K562 (cell line): ENCODE data around the gene CNPY3. TPM values are rescaled to one million over a fixed set of nuclear protein-coding genes. Genes with fewer than 3 reads are reported as not detected.
A peak's percentile ranks its signal among the peaks of the same experiment; 100 is the strongest.

Experiments used
- ATAC-seq: fragments of 200-7000 bp; cut with Tn5 transposase; 3 replicates; pipeline ENCODE4 v1.9.1; 2020; ENCODE audit warnings: moderate library complexity
- BruUV-seq: library from RNA; stranded (reverse); fragments of 400-500 nt; replicated peaks from 2 replicates; lab custom pipeline; 2021; lab: Mats Ljungman, UMichigan
- CTCF ChIA-PET: fragments of 300-600 bp; formaldehyde crosslinking; extraction: SDS; loops from one replicate; lab custom pipeline; 2021; ENCODE audit warnings: low intra/inter-chr PET ratio; lab: Yijun Ruan, JAX
- POLR2A ChIA-PET: fragments of 300-600, 350-650 bp; sonication (Branson Sonifier 250); formaldehyde crosslinking; extraction: SDS; loops from one replicate; lab custom pipeline; 2021; ENCODE audit warnings: antibody characterized with exemption, inconsistent platforms; lab: Yijun Ruan, JAX
- DNase-seq, 4 experiments: peaks; one replicate each; pipeline versions ENCODE4 v3.0.0 to v3.0.0-alpha.2; 2011 to 2018; ENCODE audit warnings: low spot score in 3 of 4, mixed read lengths in 3 of 4; ENCODE audit errors: extremely low read depth in 1 of 4
- FAIRE-seq: peaks from 2 replicates; lab custom pipeline; 2011; peaks lifted over from hg19 to GRCh38; lab: Jason Lieb, UNC
- H2AFZ ChIP-seq: 2 replicates; pipeline ENCODE4 v1.6.0; 2011; ENCODE audit warnings: low read depth, low read length, control low read depth, inconsistent platforms
- H3K27ac ChIP-seq: fragments of 200-600 bp; 3 replicates; pipeline ENCODE4 v1.8.0; 2011; ENCODE audit warnings: low read depth, mild to moderate bottlenecking, control low read depth, inconsistent platforms, low read length, moderate library complexity, mixed read lengths; ENCODE audit errors: extremely low read depth
- H3K27me3 ChIP-seq, 2 experiments: fragments of 300-600 bp in 1 of 2; 2 replicates in 1 of 2; 3 replicates in 1 of 2; pipeline versions ENCODE4 v1.6.0 to v1.8.0; 2011; ENCODE audit warnings: inconsistent platforms in 2 of 2, low read length in 2 of 2, mild to moderate bottlenecking in 1 of 2, mixed read lengths in 1 of 2, moderate library complexity in 1 of 2; ENCODE audit not compliant: control insufficient read depth in 2 of 2, insufficient read depth in 2 of 2
- H3K36me3 ChIP-seq: fragments of 300-600 bp; 3 replicates; pipeline ENCODE4 v1.8.0; 2011; ENCODE audit warnings: mild to moderate bottlenecking, low read length, inconsistent platforms; ENCODE audit not compliant: control insufficient read depth, insufficient read depth
- H3K4me1 ChIP-seq, 2 experiments: fragments of 200-600 bp in 1 of 2; replicated peaks in 1 of 2; 2 replicates in 1 of 2; 3 replicates in 1 of 2; pipeline versions ENCODE4 v1.5.1 to v1.8.0; 2011; ENCODE audit warnings: inconsistent platforms in 2 of 2, low read length in 2 of 2, mild to moderate bottlenecking in 1 of 2, mixed read lengths in 1 of 2, moderate library complexity in 1 of 2; ENCODE audit not compliant: control insufficient read depth in 2 of 2, insufficient read depth in 2 of 2
- H3K4me2 ChIP-seq: 2 replicates; pipeline ENCODE4 v1.6.1; 2011; ENCODE audit warnings: low read length, control low read depth, inconsistent platforms, mixed read lengths; ENCODE audit not compliant: insufficient read depth
- H3K4me3 ChIP-seq: fragments of 200-600 bp; sonication (generic), shearing (Covaris generic); 2 replicates; pipeline ENCODE4 v1.5.1; 2016; ENCODE audit warnings: control low read depth, inconsistent platforms
- H3K79me2 ChIP-seq: fragments of 200-600 bp; 3 replicates; pipeline ENCODE4 v1.8.0; 2011; ENCODE audit warnings: low read length, inconsistent platforms; ENCODE audit not compliant: control insufficient read depth, insufficient read depth
- H3K9ac ChIP-seq, 2 experiments: 2 replicates each; pipeline versions ENCODE4 v1.6.0 to v1.6.1; 2011; ENCODE audit warnings: low read depth in 2 of 2, low read length in 2 of 2, control low read depth in 1 of 2, inconsistent platforms in 1 of 2, mild to moderate bottlenecking in 1 of 2, mixed read lengths in 1 of 2; ENCODE audit not compliant: insufficient read depth in 1 of 2
- H3K9me1 ChIP-seq: one replicate; pipeline ENCODE4 v1.6.0; 2011; ENCODE audit warnings: inconsistent platforms, mild to moderate bottlenecking, low read length, moderate library complexity; ENCODE audit not compliant: control insufficient read depth, insufficient read depth
- H3K9me3 ChIP-seq: replicated peaks from 2 replicates; pipeline ENCODE4 v1.5.1; 2011; ENCODE audit warnings: low read depth, low read length, inconsistent platforms; ENCODE audit not compliant: control insufficient read depth, insufficient read depth
- H4K20me1 ChIP-seq: replicated peaks from 2 replicates; pipeline ENCODE4 v1.6.1; 2011; ENCODE audit warnings: low read length, inconsistent platforms, mixed read lengths; ENCODE audit not compliant: control insufficient read depth, insufficient read depth
- CBFA2T3 ChIP-seq: fragments of 450-650 bp; IDR thresholded peaks from 2 replicates; pipeline ENCODE4 v1.6.1; 2017
- CBX8 ChIP-seq: fragments of 200-600 bp; sonication (generic); IDR thresholded peaks from 2 replicates; pipeline ENCODE4 v1.6.1; 2012; ENCODE audit warnings: borderline replicate concordance, mixed run types, low read depth, mild to moderate bottlenecking, moderate library complexity, mixed read lengths, low read length, control low read depth, inconsistent platforms; ENCODE audit not compliant: poor library complexity, severe bottlenecking; ENCODE audit errors: extremely low read depth
- GTF2E2 ChIP-seq: fragments of 200-800 bp; sonication (Bioruptor generic); IDR thresholded peaks from 2 replicates; pipeline ENCODE4 v1.6.1; 2016; ENCODE audit warnings: missing genetic modification characterization, missing compliant biosample characterization
- HMGN3 ChIP-seq: IDR thresholded peaks from 2 replicates; pipeline ENCODE4 v1.6.1; 2011; ENCODE audit warnings: borderline replicate concordance, low read depth, mild to moderate bottlenecking, mixed read lengths, low read length; ENCODE audit not compliant: insufficient read length; ENCODE audit errors: extremely low read depth
- HOXB6 ChIP-seq: fragments of 250-450 bp; sonication (Bioruptor Pico); IDR thresholded peaks from 2 replicates; pipeline ENCODE4 v1.5.1; 2022; ENCODE audit warnings: mild to moderate bottlenecking, borderline replicate concordance
- JUND ChIP-seq, 2 experiments: IDR thresholded peaks; 2 replicates in 1 of 2; 3 replicates in 1 of 2; pipeline ENCODE4 v1.6.1; 2011; ENCODE audit warnings: borderline replicate concordance in 2 of 2, low read depth in 2 of 2, low read length in 2 of 2, improper control_type of control experiment in 1 of 2, missing biosample characterization in 1 of 2, missing genetic modification characterization in 1 of 2, missing genetic modification reagents in 1 of 2
- NFXL1 ChIP-seq: fragments of 450-650 bp; formaldehyde crosslinking; IDR thresholded peaks from 2 replicates; pipeline ENCODE4 v1.4.0; 2021; ENCODE audit warnings: mild to moderate bottlenecking
- PYGO2 ChIP-seq: fragments of 450-650 bp; IDR thresholded peaks from 2 replicates; pipeline ENCODE4 v1.6.1; 2016; ENCODE audit warnings: mild to moderate bottlenecking, missing genetic modification characterization, moderate library complexity, missing compliant biosample characterization
- RAD21 ChIP-seq, 2 experiments: fragments of 250-450 bp in 1 of 2; fragments of 450-650 bp in 1 of 2; sonication (Bioruptor Pico) in 1 of 2; formaldehyde crosslinking in 1 of 2; IDR thresholded peaks in 1 of 2; conservative IDR thresholded peaks in 1 of 2; 2 replicates each; pipeline versions ENCODE4 v1.4.0 to v1.8.0; 2020 to 2022; ENCODE audit warnings: mild to moderate bottlenecking in 2 of 2, moderate library complexity in 1 of 2
- SP1 ChIP-seq: sonication (generic); formaldehyde crosslinking; IDR thresholded peaks from 2 replicates; pipeline ENCODE4 v1.8.1; 2022; ENCODE audit warnings: mild to moderate bottlenecking, missing genetic modification reagents
- SREBF2 ChIP-seq: sonication (generic); formaldehyde crosslinking; IDR thresholded peaks from 2 replicates; pipeline ENCODE4 v1.4.0; 2020; ENCODE audit warnings: mild to moderate bottlenecking, missing genetic modification reagents
- ZC3H8 ChIP-seq: fragments of 450-650 bp; IDR thresholded peaks from 2 replicates; pipeline ENCODE4 v1.6.1; 2017
- ZNF133 ChIP-seq: fragments of 250-450 bp; sonication (Bioruptor Pico); IDR thresholded peaks from 2 replicates; pipeline ENCODE4 v1.4.0; 2020; ENCODE audit warnings: mild to moderate bottlenecking
- ZNF444 ChIP-seq: fragments of 250-450 bp; sonication (Bioruptor Pico); IDR thresholded peaks from 2 replicates; pipeline ENCODE4 v1.4.0; 2020; ENCODE audit warnings: mild to moderate bottlenecking, moderate library complexity
- WGBS: fragments of 100-300 bp; shearing (Covaris generic); methylation state at CpG from one replicate; pipeline ENCODE4 v1.1.6; 2016; ENCODE audit warnings: low coverage, mixed read lengths; ENCODE audit not compliant: insufficient coverage; ENCODE audit errors: missing lambda C conversion rate; 5-methylcytosine and 5-hydroxymethylcytosine counted together
- in situ Hi-C: fragments of 300-500 bp; cut with MboI; formaldehyde crosslinking; loops from 4 replicates; pipeline ENCODE4 v1.15.0; 2018; ENCODE audit warnings: inconsistent platforms, mixed read lengths
- intact Hi-C: fragments of 100-400 bp; cut with micrococcal nuclease; formaldehyde crosslinking; loops from 2 replicates; pipeline ENCODE4 v1.14.2; 2022
- polyA plus RNA-seq, 8 experiments: library from polyadenylated mRNA; depleted of rRNA in 4 of 8; stranded (reverse) in 5 of 8; unstranded in 3 of 8; fragments of >200 nt; fragmentation: Nextera tagmentation in 2 of 8; fragmentation: Illumina TruSeq in 1 of 8; extraction: Ambion mirVana in 2 of 8; extraction: Trizol in 1 of 8; gene quantifications; 2 replicates each; pipeline versions ENCODE4 v1.2.1 to v1.2.3, GENCODE V29; 2011 to 2014; ENCODE audit warnings: inconsistent platforms in 1 of 8, missing spikeins in 1 of 8
- total RNA-seq, 7 experiments: library from RNA; depleted of rRNA in 6 of 7; stranded (reverse); fragments of >200 nt in 6 of 7; fragmentation: Illumina TruSeq in 2 of 7; extraction: Trizol in 2 of 7; gene quantifications; 2 replicates each; pipeline versions ENCODE4 v1.2.1 to v1.2.3, GENCODE V29; 2011 to 2021; ENCODE audit warnings: low replicate concordance in 1 of 7
- TF ChIP-seq, protein P1 (sequence below): fragments of 250-450 bp; sonication (Bioruptor Pico); IDR thresholded peaks from 2 replicates; pipeline ENCODE4 v1.5.0; 2020; ENCODE audit warnings: mild to moderate bottlenecking, borderline replicate concordance
- TF ChIP-seq, protein P2 (sequence below): sonication (generic); formaldehyde crosslinking; IDR thresholded peaks from 2 replicates; pipeline ENCODE4 v1.8.1; 2023; ENCODE audit warnings: mild to moderate bottlenecking, missing genetic modification reagents

The CNPY3 gene
- total and polyA plus RNA-seq, 9 of the 15 experiments (the other 6 are each of a cell fraction or from before 2014, with no cell fraction given): 2.4 to 37.4 (median 21.2) TPM

DNA sequence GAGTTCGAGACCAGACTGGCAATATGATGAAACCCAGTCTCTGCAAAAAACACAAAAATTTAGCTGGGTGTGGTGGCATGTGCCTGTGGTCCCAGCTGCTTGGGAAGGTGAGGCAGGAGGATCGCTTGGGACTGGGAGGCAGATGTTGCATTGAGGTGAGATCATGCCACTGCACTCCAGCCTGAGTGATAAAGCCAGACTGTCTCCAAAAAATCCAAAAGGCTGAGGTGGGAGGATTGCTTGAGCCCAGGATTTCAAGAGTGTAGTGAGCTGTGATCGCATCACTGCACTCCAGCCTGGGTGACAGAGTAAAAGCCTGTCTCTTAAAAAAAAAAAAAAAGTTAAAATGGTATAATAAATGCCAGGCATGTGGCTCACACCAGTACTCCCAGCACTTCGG, 14.7 kb upstream of the CNPY3 start:
- Histone ChIP-seq H3K4me1 (peaks cover 0 to 9% of the 10 kb centered on the region in 2 experiments; a peak in 2 of 5 replicates), H2AFZ (no peak overlapping the region), H3K36me3 (no peaks in the 10 kb centered on the region), H3K4me3 (no peak overlapping the region), H4K20me1 (no peaks in the 10 kb centered on the region), H3K79me2 (no peaks in the 10 kb centered on the region), H3K9ac (no peak overlapping the region), H3K27me3 (no peaks in the 10 kb centered on the region), H3K27ac (no peak overlapping the region), H3K9me1 (no peaks in the 10 kb centered on the region), H3K9me3 (no peaks in the 10 kb centered on the region), H3K4me2 (no peak overlapping the region)
- no peak for TF ChIP-seq RAD21 (CRISPR knock-in tag; conservative IDR thresholded peaks at IDR 0.05 in 1 of 2, IDR thresholded peaks at IDR 0.05 in 1 of 2)
- TF ChIP-seq, protein P1, sequence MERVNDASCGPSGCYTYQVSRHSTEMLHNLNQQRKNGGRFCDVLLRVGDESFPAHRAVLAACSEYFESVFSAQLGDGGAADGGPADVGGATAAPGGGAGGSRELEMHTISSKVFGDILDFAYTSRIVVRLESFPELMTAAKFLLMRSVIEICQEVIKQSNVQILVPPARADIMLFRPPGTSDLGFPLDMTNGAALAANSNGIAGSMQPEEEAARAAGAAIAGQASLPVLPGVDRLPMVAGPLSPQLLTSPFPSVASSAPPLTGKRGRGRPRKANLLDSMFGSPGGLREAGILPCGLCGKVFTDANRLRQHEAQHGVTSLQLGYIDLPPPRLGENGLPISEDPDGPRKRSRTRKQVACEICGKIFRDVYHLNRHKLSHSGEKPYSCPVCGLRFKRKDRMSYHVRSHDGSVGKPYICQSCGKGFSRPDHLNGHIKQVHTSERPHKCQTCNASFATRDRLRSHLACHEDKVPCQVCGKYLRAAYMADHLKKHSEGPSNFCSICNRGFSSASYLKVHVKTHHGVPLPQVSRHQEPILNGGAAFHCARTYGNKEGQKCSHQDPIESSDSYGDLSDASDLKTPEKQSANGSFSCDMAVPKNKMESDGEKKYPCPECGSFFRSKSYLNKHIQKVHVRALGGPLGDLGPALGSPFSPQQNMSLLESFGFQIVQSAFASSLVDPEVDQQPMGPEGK: no peak
- no peak for TF ChIP-seq NFXL1
- TF ChIP-seq HOXB6: no peak
- TF ChIP-seq PYGO2 (tag): no peak
- no peak for TF ChIP-seq ZC3H8
- TF ChIP-seq CBX8: no peak
- no peak for TF ChIP-seq CBFA2T3
- TF ChIP-seq ZNF133 (CRISPR knock-in tag): no peak
- no peak for TF ChIP-seq SP1
- TF ChIP-seq SREBF2: no peak
- no peak for TF ChIP-seq JUND (IDR thresholded peaks at IDR 0.05; ENCODE audit: borderline replicate concordance, low read depth, low read length)
- no peak for TF ChIP-seq JUND (tag; IDR thresholded peaks at IDR 0.05; ENCODE audit: borderline replicate concordance, low read depth, low read length)
- TF ChIP-seq GTF2E2 (tag): no peak
- no peak for TF ChIP-seq HMGN3
- TF ChIP-seq, protein P2, sequence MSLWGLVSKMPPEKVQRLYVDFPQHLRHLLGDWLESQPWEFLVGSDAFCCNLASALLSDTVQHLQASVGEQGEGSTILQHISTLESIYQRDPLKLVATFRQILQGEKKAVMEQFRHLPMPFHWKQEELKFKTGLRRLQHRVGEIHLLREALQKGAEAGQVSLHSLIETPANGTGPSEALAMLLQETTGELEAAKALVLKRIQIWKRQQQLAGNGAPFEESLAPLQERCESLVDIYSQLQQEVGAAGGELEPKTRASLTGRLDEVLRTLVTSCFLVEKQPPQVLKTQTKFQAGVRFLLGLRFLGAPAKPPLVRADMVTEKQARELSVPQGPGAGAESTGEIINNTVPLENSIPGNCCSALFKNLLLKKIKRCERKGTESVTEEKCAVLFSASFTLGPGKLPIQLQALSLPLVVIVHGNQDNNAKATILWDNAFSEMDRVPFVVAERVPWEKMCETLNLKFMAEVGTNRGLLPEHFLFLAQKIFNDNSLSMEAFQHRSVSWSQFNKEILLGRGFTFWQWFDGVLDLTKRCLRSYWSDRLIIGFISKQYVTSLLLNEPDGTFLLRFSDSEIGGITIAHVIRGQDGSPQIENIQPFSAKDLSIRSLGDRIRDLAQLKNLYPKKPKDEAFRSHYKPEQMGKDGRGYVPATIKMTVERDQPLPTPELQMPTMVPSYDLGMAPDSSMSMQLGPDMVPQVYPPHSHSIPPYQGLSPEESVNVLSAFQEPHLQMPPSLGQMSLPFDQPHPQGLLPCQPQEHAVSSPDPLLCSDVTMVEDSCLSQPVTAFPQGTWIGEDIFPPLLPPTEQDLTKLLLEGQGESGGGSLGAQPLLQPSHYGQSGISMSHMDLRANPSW: no peak
- no peak for TF ChIP-seq ZNF444 (CRISPR knock-in tag)
- DNase-seq (no peak), FAIRE-seq (no peak), ATAC-seq (peak; percentile 50)
- CTCF ChIA-PET: no interaction called here
- in situ Hi-C loops: no loop called here
- BruUV-seq: no TSS peak
- POLR2A ChIA-PET: interaction anchor here (0.6 to 2.4 kb wide), 12 partner anchors 8 to 1066 kb away, joined by 3 to 6 read pairs (median 3); partner anchors contain the start of gene RPL7L1
- 17% methylated on average over 4 of the region's 4 CpGs for WGBS
- intact Hi-C loops: no loop called here
